Measurements from ENCODE around the gene DERL3.

DNA sequence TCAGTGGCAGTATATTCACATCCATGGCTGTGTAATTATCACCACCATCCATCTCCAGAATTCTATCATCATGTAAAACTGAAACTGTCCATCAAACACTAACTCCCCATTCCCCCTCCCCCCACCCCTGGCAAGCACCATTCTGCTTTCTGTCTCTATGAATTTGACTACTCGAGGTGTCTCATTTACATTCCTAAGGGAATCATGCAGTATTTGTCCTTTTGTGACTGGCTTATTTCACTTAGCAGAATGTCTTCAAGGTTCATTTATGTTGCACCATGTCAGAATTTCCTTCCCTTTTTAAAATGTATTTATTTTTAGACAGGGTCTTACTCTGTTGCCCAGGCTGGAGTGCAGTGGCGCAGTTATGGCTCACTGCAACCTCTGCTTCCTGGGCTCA lies 20.3 kb downstream of the DERL3 start:
- TF ChIP-seq, protein P1, sequence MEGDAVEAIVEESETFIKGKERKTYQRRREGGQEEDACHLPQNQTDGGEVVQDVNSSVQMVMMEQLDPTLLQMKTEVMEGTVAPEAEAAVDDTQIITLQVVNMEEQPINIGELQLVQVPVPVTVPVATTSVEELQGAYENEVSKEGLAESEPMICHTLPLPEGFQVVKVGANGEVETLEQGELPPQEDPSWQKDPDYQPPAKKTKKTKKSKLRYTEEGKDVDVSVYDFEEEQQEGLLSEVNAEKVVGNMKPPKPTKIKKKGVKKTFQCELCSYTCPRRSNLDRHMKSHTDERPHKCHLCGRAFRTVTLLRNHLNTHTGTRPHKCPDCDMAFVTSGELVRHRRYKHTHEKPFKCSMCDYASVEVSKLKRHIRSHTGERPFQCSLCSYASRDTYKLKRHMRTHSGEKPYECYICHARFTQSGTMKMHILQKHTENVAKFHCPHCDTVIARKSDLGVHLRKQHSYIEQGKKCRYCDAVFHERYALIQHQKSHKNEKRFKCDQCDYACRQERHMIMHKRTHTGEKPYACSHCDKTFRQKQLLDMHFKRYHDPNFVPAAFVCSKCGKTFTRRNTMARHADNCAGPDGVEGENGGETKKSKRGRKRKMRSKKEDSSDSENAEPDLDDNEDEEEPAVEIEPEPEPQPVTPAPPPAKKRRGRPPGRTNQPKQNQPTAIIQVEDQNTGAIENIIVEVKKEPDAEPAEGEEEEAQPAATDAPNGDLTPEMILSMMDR (IDR thresholded peaks at IDR 0.05; ENCODE audit: borderline replicate concordance, extremely low read depth, low read length, poor library complexity, severe bottlenecking): no peak
- TF ChIP-seq EZH2 (IDR thresholded peaks at IDR 0.05; ENCODE audit: borderline replicate concordance, low read depth, low read length, severe bottlenecking): no peak
